Measurements from ENCODE around the gene CUX1.

Gene CUX1

DNA sequence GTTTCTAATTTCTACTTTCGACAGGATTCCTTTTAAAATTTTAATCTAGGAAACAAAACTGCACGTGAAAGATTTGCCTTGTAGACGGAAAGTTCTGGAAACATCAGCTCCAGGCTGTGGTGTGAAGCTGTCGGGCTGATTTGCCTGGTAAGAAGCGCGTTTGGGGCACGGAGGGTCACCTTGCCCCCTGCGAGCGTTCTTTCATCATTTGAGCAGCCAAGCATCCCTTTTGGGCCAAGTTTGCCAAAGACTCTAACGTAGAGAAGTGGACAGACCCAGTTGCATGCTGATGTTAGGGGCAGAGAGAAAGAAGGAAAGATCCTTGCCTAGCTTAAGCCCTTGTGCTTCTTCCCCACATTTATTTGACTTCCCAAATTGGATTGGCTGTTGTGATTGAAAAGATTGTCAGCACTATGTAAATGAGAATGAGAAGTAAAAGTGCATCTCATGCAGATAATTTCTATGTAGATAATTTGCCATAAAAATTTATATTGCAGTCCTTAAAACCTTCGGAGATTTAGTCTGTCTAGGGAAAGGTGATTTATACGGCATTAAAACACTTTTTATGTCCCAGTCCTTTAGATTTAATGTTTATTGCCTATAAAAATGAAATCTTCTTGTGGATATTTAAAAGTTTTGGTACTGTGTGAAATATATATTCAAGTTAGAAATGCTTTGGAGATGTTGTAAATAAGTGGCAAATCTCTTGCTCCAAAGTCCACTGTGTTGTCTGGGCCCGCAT is 76.1 kb downstream of the CUX1 start:
- no peak for DNase-seq (ENCODE audit: low read depth)
- TF ChIP-seq, protein P1, sequence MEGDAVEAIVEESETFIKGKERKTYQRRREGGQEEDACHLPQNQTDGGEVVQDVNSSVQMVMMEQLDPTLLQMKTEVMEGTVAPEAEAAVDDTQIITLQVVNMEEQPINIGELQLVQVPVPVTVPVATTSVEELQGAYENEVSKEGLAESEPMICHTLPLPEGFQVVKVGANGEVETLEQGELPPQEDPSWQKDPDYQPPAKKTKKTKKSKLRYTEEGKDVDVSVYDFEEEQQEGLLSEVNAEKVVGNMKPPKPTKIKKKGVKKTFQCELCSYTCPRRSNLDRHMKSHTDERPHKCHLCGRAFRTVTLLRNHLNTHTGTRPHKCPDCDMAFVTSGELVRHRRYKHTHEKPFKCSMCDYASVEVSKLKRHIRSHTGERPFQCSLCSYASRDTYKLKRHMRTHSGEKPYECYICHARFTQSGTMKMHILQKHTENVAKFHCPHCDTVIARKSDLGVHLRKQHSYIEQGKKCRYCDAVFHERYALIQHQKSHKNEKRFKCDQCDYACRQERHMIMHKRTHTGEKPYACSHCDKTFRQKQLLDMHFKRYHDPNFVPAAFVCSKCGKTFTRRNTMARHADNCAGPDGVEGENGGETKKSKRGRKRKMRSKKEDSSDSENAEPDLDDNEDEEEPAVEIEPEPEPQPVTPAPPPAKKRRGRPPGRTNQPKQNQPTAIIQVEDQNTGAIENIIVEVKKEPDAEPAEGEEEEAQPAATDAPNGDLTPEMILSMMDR (IDR thresholded peaks at IDR 0.05; ENCODE audit: control insufficient read depth, extremely low read depth, insufficient read depth): no peak

DNA sequence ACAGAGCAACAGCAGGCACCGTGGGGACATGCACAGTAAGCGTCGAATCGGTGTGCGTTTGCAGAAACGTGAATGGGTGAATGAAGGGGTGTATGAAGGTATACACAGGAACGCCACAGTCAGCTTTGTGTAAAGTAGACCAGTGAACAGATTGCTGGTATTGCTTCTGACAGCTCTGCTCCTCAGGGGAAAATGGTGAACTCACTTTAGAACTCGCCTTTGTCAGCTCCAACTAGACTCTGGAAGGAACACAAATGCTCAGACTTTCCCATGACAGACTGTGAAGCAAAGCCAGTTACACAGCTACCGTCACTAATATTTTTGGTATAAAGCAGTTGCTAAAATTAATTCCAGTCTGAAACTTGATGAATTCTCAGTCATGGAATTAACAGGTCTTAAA is 78.9 kb downstream of the CUX1 start:
- no peak for DNase-seq (ENCODE audit: low read depth)
- TF ChIP-seq, protein P1 (IDR thresholded peaks at IDR 0.05; ENCODE audit: control insufficient read depth, extremely low read depth, insufficient read depth): no peak
- no peak overlapping the region for H3K4me3 ChIP-seq (ENCODE audit: low read depth, low read length)

More for the DNA sequence above, 76.1 kb downstream of the CUX1 start:
- no peak overlapping the region for H3K4me3 ChIP-seq (ENCODE audit: low read depth, low read length)

DNA sequence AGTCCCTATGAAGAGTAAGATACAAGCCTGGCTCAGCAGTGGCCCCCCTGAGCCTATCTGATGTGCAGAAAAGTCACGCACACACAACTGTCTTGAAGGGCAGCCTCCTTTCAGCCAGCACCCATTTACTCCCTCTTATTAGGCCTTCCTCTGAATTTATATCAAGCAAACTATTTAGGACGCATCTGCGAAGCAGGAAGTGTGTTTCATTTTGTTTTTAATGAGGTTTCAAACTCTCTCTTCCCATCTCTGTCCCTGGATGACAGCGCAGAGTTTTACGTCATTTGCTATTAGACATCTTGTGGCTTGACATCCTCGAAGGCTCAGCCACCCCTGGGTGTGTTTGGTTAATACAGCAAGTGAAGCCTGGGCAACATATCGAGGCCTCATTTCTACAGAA is 79.5 kb downstream of the CUX1 start:
- H3K4me3 ChIP-seq (ENCODE audit: low read depth, low read length): no peak overlapping the region
- TF ChIP-seq, protein P1 (IDR thresholded peaks at IDR 0.05; ENCODE audit: control insufficient read depth, extremely low read depth, insufficient read depth): no peak
- DNase-seq (ENCODE audit: low read depth): no peak

DNA sequence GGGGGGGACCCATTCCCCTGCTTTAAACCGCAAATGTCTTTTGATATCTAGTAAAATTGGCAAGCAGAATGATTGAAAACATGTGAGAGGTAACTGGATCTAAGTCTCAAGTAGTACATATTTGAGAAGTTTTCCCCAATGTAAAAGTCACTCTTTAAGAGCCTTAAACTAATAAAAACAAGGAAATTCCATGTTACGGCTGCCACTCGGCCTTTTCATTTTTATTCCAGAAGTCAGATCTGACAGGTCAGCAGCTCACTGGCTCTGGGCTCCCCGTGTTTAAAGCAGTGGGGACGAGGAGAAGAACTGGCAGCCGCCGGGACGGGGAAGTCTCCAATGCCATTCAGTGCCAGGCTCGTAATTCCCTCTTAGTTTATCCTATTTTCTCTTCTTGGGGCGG is 80.7 kb downstream of the CUX1 start:
- no peak for DNase-seq (ENCODE audit: low read depth)
- TF ChIP-seq, protein P1 (IDR thresholded peaks at IDR 0.05; ENCODE audit: control insufficient read depth, extremely low read depth, insufficient read depth): no peak
- no peak overlapping the region for H3K4me3 ChIP-seq (ENCODE audit: low read depth, low read length)

DNA sequence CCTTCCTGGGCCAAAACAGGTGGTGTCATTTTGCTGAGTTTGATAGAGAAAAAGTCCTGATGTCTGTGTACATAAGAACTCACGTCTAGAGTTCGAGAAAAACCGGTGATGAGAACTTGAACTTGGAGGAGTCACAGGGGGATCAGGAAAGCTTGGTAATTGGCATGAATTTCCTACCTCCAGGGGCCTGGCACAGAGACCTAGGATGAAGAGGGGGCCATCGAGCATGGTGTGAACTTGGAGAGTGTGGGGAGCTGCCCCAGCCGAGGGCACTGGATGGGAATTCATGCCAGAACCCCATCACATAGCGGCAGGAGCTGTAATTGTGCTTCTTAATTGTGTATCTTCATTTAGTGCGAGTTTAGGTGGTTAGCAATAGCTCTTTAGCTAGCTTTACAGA is 82.2 kb downstream of the CUX1 start:
- H3K4me3 ChIP-seq (ENCODE audit: low read depth, low read length): peak overlapping the region; percentile 43
- TF ChIP-seq, protein P1 (IDR thresholded peaks at IDR 0.05; ENCODE audit: control insufficient read depth, extremely low read depth, insufficient read depth): no peak
- no peak for DNase-seq (ENCODE audit: low read depth)

DNA sequence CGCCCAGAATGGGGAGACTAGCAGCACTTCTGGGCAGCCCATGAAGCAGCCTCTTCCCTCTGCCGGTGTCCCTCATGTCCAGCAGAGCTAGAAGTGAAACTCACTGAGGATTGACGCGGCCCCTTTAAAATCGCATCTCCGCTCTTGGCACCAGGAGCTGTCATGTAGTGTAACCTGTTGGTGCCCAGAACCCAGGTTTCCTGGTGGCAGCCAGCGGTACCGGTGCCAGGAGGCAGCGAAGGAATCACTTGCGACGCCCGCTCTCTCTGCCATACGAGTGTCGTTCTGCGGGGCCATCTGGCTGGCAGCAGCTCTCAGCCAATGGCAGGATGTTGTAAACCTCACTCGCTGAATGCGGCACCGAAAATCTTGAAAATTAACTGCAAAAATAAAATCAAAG is 82.7 kb downstream of the CUX1 start:
- peak; percentile 87 for DNase-seq (ENCODE audit: low read depth)
- peak overlapping the region; percentile 43 for H3K4me3 ChIP-seq (ENCODE audit: low read depth, low read length)
- TF ChIP-seq, protein P1 (IDR thresholded peaks at IDR 0.05; ENCODE audit: control insufficient read depth, extremely low read depth, insufficient read depth): no peak
